ENCODE measurements around the gene C19orf25. TPM values are rescaled to one million over a fixed set of nuclear protein-coding genes. Genes with fewer than 3 reads are reported as not detected.
"Not testable (repeated sequence)": the region's sequence is repeated elsewhere in the genome, so short reads cannot be mapped to it uniquely, and the experiment has no call there.

C19orf25 gene
- polyA plus RNA-seq, 3 donors = 17.0 to 33.0 (median 31.3) TPM

GRCh38 chr19:1489463-1490310 lies 10.7 kb upstream of the C19orf25 start:
- DNase-seq (ENCODE audit: extremely low read depth in 1 of 11, low read depth in 9 of 11, low spot score in 4 of 11) = no peak

- no peak for DNase-seq (ENCODE audit: extremely low read depth in 1 of 11, low read depth in 9 of 11, low spot score in 4 of 11)
These were observed 9.2 kb upstream of the C19orf25 start for GRCh38 chr19:1488282-1488601.

GRCh38 chr19:1487576-1488281 lies 8.7 kb upstream of the C19orf25 start:
- no peak for DNase-seq (ENCODE audit: extremely low read depth in 1 of 11, low read depth in 9 of 11, low spot score in 4 of 11)

- DNase-seq (ENCODE audit: extremely low read depth in 1 of 11, low read depth in 9 of 11, low spot score in 4 of 11) = no peak
These were observed 7.9 kb upstream of the C19orf25 start for GRCh38 chr19:1486720-1487575.

GRCh38 chr19:1483979-1484428 lies 5.0 kb upstream of the C19orf25 start:
- no peak for DNase-seq (ENCODE audit: extremely low read depth in 1 of 11, low read depth in 9 of 11, low spot score in 4 of 11)

GRCh38 chr19:1483131-1483978 lies 4.3 kb upstream of the C19orf25 start:
- no peak for DNase-seq (ENCODE audit: extremely low read depth in 1 of 11, low read depth in 9 of 11, low spot score in 4 of 11)

GRCh38 chr19:1482361-1483130 lies 3.5 kb upstream of the C19orf25 start:
- DNase-seq (ENCODE audit: extremely low read depth in 1 of 11, low read depth in 9 of 11, low spot score in 4 of 11) = no peak

- DNase-seq (ENCODE audit: extremely low read depth in 1 of 11, low read depth in 9 of 11, low spot score in 4 of 11) = no peak
These were observed 2.9 kb upstream of the C19orf25 start for GRCh38 chr19:1481893-1482360.

GRCh38 chr19:1481224-1481892 lies 2.3 kb upstream of the C19orf25 start:
- DNase-seq (ENCODE audit: extremely low read depth in 1 of 11, low read depth in 9 of 11, low spot score in 4 of 11) = no peak

GRCh38 chr19:1477056-1477455 lies 2.0 kb downstream of the C19orf25 start:
- DNase-seq (ENCODE audit: extremely low read depth in 1 of 11, low read depth in 9 of 11, low spot score in 4 of 11) = not testable (repeated sequence)

- no peak for DNase-seq (ENCODE audit: extremely low read depth in 1 of 11, low read depth in 9 of 11, low spot score in 4 of 11)
These were observed 3.1 kb downstream of the C19orf25 start for GRCh38 chr19:1475751-1476437.

- DNase-seq (ENCODE audit: extremely low read depth in 1 of 11, low read depth in 9 of 11, low spot score in 4 of 11) = no peak
These were observed 4.2 kb downstream of the C19orf25 start for GRCh38 chr19:1474765-1475351.

- DNase-seq (ENCODE audit: extremely low read depth in 1 of 11, low read depth in 9 of 11, low spot score in 4 of 11) = no peak
These were observed 4.8 kb downstream of the C19orf25 start for GRCh38 chr19:1474011-1474764.

- DNase-seq (ENCODE audit: extremely low read depth in 1 of 11, low read depth in 9 of 11, low spot score in 4 of 11) = no peak
These were observed 5.7 kb downstream of the C19orf25 start for GRCh38 chr19:1473085-1473851.

Data from renal cortex interstitium (tissue), 11 donors.